Activated T-cell treated with anti-CD3 and anti-CD28 coated beads, Interleukin-2, amount 50 U/mL, for 4 hours (primary cell): ENCODE measurements around the gene HOXD9. TPM values are rescaled to one million over a fixed set of nuclear protein-coding genes. Genes with fewer than 3 reads are reported as not detected.
A peak's percentile ranks its signal among the peaks of the same experiment; 100 is the strongest.

Source experiments
- ATAC-seq, 2 donors: fragments of 200-7000 bp; cut with Tn5 transposase; one replicate each; pipeline ENCODE4 v1.10.0; 2021
- DNase-seq: peaks from one replicate; pipeline ENCODE4 v3.0.0-alpha.2; 2020
- H3K27me3 Mint-ChIP-seq: one replicate; pipeline ENCODE4 v1.8.0; 2021; ENCODE audit warnings: low read depth, mixed read lengths
- H3K36me3 Mint-ChIP-seq: one replicate; pipeline ENCODE4 v1.8.0; 2022; ENCODE audit warnings: mixed read lengths; ENCODE audit not compliant: insufficient read depth
- H3K4me1 Mint-ChIP-seq: one replicate; pipeline ENCODE4 v1.8.0; 2021; ENCODE audit warnings: low read depth, mixed read lengths
- H3K4me3 Mint-ChIP-seq: one replicate; pipeline ENCODE4 v1.8.0; 2021; ENCODE audit warnings: mild to moderate bottlenecking, moderate library complexity, mixed read lengths
- H3K9me3 Mint-ChIP-seq: one replicate; pipeline ENCODE4 v1.8.0; 2021; ENCODE audit warnings: mixed read lengths
- total RNA-seq, 3 donors: library from RNA; stranded (reverse); gene quantifications; one replicate each; pipeline ENCODE4 v1.2.1, GENCODE V29; 2021

HOXD9 gene
- total RNA-seq, 3 donors from 2014 or later = not detected

DNA sequence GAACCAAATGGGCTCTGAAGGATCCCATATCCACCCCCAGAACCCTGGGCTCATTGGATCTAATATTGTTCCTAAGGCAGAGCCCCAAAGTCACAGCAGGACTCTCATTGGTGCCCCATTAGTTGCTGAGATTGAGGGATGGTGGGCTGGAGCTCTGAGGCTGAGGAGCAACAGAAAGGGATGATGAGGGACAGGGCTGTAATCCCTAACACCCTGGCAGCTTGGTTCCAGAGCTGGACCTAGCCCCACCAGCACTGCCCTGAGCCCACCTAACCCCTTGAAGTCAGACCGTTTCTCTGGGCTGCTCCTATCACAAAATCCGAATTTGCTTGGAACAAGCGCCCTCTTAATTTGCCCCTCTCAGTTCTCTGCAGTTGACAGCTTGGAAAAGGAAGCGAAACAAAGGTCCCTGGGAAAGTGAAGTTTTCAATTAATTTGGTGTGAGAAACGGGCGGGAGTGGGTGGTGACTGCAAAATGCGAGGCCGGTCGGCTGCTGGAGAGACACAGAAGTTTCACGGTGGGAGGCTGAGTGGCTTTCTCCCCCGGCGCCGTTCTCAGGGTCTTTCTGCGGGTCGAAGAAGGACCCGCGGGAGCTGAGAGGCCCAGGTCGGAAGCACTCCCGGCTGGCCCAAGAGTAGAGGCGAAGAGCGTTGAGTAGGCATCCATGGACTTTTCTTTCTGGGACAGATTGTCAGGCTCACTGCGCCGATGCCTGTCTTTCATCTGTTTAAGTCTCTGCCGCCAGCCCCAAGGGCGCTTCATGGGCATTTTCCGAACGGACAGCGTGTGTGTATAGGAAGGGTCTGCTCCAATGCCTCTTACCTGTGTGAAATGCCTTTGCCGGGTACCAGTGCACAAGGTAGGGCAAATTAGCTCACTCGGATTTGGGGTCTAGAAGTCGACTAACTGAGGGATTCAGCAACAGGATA lies 30.9 kb upstream of the HOXD9 start:
- peaks cover 9% of the 10 kb centered on the region for H3K9me3 Mint-ChIP-seq
- peak overlapping the region; percentile 19 for H3K4me3 Mint-ChIP-seq
- no peak for DNase-seq
- peaks cover 18% of the 10 kb centered on the region for H3K4me1 Mint-ChIP-seq
- ATAC-seq = no peak
- no peaks in the 10 kb centered on the region for H3K36me3 Mint-ChIP-seq
- H3K27me3 Mint-ChIP-seq = peaks cover 92% of the 10 kb centered on the region

DNA sequence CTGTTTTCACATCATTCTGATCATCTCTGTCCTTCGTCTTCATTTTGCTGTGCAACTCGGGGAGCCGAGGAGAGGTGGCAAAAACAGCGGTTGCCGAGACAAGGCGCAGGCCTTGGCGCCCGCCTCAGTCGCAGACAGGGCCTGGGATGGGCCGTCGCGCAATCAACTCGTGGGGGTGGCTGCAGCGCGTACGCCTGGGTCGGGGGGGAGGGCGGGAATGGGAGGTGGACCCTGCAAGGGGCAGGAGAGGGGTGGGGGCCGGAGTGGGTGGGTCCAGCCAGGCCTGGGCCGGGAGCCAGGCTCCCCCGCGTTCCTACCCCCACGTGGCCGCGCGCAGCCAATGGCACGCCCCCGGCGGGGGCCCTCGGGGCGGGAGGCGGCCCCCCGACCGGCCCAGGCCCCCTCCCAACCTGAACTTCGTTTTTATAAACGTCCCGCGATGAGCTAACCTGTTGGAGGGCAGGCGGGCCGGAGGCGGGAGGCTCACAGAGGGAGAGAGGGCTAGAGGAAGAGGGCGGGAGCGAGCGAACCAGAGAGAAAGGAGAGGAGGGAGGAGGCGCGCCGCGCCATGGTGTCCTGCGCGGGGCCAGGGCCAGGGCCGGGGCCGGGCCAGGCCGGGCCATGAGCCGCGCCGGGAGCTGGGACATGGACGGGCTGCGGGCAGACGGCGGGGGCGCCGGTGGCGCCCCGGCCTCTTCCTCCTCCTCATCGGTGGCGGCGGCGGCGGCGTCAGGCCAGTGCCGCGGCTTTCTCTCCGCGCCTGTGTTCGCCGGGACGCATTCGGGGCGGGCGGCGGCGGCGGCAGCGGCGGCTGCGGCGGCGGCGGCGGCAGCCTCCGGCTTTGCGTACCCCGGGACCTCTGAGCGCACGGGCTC lies 30.0 kb upstream of the HOXD9 start, which contains the start of gene HOXD13:
TSS of gene HOXD13 (plus strand) at position 452 of the 875 bp plus-strand sequence. CDS start at position 622, 170 bp downstream.
- H3K36me3 Mint-ChIP-seq = no peaks in the 10 kb centered on the region
- peaks cover 92% of the 10 kb centered on the region for H3K27me3 Mint-ChIP-seq
- no peak for DNase-seq
- peak; percentile 18 to 27 for ATAC-seq
- H3K4me1 Mint-ChIP-seq = peaks cover 26% of the 10 kb centered on the region
- H3K9me3 Mint-ChIP-seq = peaks cover 9% of the 10 kb centered on the region
- peak within 1 kb of the TSS; percentile 19 for H3K4me3 Mint-ChIP-seq

DNA sequence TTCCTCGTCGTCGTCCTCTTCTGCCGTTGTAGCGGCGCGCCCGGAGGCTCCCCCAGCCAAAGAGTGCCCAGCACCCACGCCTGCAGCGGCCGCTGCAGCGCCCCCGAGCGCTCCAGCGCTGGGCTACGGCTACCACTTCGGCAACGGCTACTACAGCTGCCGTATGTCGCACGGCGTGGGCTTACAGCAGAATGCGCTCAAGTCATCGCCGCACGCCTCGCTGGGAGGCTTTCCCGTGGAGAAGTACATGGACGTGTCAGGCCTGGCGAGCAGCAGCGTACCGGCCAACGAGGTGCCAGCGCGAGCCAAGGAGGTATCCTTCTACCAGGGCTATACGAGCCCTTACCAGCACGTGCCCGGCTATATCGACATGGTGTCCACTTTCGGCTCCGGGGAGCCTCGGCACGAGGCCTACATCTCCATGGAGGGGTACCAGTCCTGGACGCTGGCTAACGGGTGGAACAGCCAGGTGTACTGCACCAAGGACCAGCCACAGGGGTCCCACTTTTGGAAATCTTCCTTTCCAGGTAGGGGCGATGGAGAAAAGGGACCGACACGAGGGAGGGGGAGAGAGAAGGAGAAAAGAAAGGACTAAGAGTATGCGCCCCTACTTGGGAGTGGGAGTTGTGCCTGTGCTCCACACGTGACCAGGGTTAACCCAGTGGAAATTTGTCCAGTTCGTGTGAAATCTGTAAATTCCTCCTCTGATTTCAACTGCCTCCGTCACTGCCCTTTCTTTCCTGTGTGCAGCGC lies 29.2 kb upstream of the HOXD9 start:
- no peaks in the 10 kb centered on the region for H3K36me3 Mint-ChIP-seq
- H3K27me3 Mint-ChIP-seq = peaks cover 92% of the 10 kb centered on the region
- H3K9me3 Mint-ChIP-seq = peaks cover 9% of the 10 kb centered on the region
- no peak overlapping the region for H3K4me3 Mint-ChIP-seq
- no peak for ATAC-seq
- H3K4me1 Mint-ChIP-seq = peaks cover 28% of the 10 kb centered on the region
- no peak for DNase-seq

- no peak for ATAC-seq
- peaks cover 27% of the 10 kb centered on the region for H3K4me1 Mint-ChIP-seq
- H3K27me3 Mint-ChIP-seq = peaks cover 92% of the 10 kb centered on the region
- H3K36me3 Mint-ChIP-seq = no peaks in the 10 kb centered on the region
- H3K9me3 Mint-ChIP-seq = peaks cover 9% of the 10 kb centered on the region
- no peak overlapping the region for H3K4me3 Mint-ChIP-seq
- DNase-seq = no peak
These were observed 28.6 kb upstream of the HOXD9 start for GRCh38 chr2:176093898-176094249.

DNA sequence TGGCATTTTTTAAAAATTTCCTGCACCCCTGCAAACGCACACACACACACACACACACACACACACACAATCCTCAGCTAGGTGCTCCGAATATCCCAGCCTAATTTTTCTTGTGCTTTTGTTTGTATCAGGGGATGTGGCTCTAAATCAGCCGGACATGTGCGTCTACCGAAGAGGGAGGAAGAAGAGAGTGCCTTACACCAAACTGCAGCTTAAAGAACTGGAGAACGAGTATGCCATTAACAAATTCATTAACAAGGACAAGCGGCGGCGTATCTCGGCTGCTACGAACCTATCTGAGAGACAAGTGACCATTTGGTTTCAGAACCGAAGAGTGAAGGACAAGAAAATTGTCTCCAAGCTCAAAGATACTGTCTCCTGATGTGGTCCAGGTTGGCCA lies 28.2 kb upstream of the HOXD9 start:
- DNase-seq = no peak
- H3K4me3 Mint-ChIP-seq = no peak overlapping the region
- peaks cover 9% of the 10 kb centered on the region for H3K9me3 Mint-ChIP-seq
- peaks cover 27% of the 10 kb centered on the region for H3K4me1 Mint-ChIP-seq
- no peaks in the 10 kb centered on the region for H3K36me3 Mint-ChIP-seq
- H3K27me3 Mint-ChIP-seq = peaks cover 92% of the 10 kb centered on the region
- no peak for ATAC-seq

- DNase-seq (no peak), ATAC-seq (no peak)
- peaks cover 27% of the 10 kb centered on the region for H3K4me1 Mint-ChIP-seq
- H3K27me3 Mint-ChIP-seq = peaks cover 88% of the 10 kb centered on the region
- peaks cover 9% of the 10 kb centered on the region for H3K9me3 Mint-ChIP-seq
- no peaks in the 10 kb centered on the region for H3K36me3 Mint-ChIP-seq
- H3K4me3 Mint-ChIP-seq = no peak overlapping the region
These were observed 27.1 kb upstream of the HOXD9 start for GRCh38 chr2:176095421-176095820.

GRCh38 chr2:176096243-176096985 lies 26.1 kb upstream of the HOXD9 start:
- ATAC-seq = no peak
- DNase-seq = no peak
- Mint-ChIP-seq H3K4me3 (peak overlapping the region; percentile 54), H3K9me3 (peaks cover 4% of the 10 kb centered on the region), H3K36me3 (no peaks in the 10 kb centered on the region), H3K27me3 (peaks cover 88% of the 10 kb centered on the region), H3K4me1 (peaks cover 27% of the 10 kb centered on the region)

- peak; percentile 43 for DNase-seq
- H3K4me3 Mint-ChIP-seq = peak overlapping the region; percentile 54
- H3K27me3 Mint-ChIP-seq = peaks cover 88% of the 10 kb centered on the region
- ATAC-seq = peak; percentile 82 to 86
- H3K36me3 Mint-ChIP-seq = no peaks in the 10 kb centered on the region
- H3K9me3 Mint-ChIP-seq = peaks cover 4% of the 10 kb centered on the region
- peaks cover 23% of the 10 kb centered on the region for H3K4me1 Mint-ChIP-seq
These were observed 25.3 kb upstream of the HOXD9 start for GRCh38 chr2:176096986-176097819.

GRCh38 chr2:176097820-176098365 lies 24.6 kb upstream of the HOXD9 start:
- H3K36me3 Mint-ChIP-seq = no peaks in the 10 kb centered on the region
- peaks cover 4% of the 10 kb centered on the region for H3K9me3 Mint-ChIP-seq
- ATAC-seq = no peak
- peak overlapping the region; percentile 54 for H3K4me3 Mint-ChIP-seq
- peaks cover 94% of the 10 kb centered on the region for H3K27me3 Mint-ChIP-seq
- H3K4me1 Mint-ChIP-seq = peaks cover 23% of the 10 kb centered on the region
- no peak for DNase-seq

- no peaks in the 10 kb centered on the region for H3K36me3 Mint-ChIP-seq
- H3K9me3 Mint-ChIP-seq = peaks cover 4% of the 10 kb centered on the region
- no peak for ATAC-seq
- no peak for DNase-seq
- H3K4me3 Mint-ChIP-seq = no peak overlapping the region
- peaks cover 21% of the 10 kb centered on the region for H3K4me1 Mint-ChIP-seq
- peaks cover 93% of the 10 kb centered on the region for H3K27me3 Mint-ChIP-seq
These were observed 24.0 kb upstream of the HOXD9 start for GRCh38 chr2:176098366-176099158.

DNA sequence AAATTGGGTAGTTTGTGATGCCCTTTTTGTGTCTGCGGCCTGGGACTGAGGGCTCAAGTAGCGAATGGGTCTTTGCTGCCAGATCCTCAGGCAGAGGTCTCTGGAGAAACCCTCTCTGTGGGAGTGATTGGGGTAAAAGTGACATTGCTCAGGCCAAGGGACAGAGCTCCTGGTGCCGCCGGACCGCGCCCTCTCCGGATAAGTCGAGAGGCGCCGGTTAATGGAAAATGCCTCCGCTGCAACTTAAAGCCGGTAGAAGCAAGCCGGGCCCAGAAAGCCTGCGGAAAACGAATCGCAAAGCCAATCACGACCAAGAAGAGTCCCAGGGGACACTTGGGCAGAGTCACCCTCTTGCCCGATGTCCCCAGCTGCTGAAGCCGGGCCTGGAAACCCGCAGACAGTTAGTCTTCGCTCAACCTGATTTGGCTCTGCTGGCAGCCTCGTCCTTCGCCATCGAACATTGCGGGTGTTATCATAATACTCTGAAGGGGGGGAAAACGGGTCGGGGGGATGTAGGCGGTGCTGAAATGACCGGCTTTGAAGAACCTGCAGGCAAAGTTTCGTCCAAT lies 23.3 kb upstream of the HOXD9 start:
- Mint-ChIP-seq H3K36me3 (no peaks in the 10 kb centered on the region), H3K4me1 (peaks cover 17% of the 10 kb centered on the region), H3K9me3 (no peaks in the 10 kb centered on the region), H3K27me3 (peaks cover 93% of the 10 kb centered on the region), H3K4me3 (no peak overlapping the region)
- DNase-seq (no peak), ATAC-seq (no peak)
